OCI-LY3 (cell line): ENCODE measurements around the gene GAS2L1.

Source experiments
- H2AFZ ChIP-seq: fragments of 200-600, 300-600 bp; shearing (Covaris generic); 2 replicates; pipeline ENCODE4 v1.6.0; 2014; ENCODE audit warnings: antibody characterized with exemption, low read depth, low read length
- H3K27ac ChIP-seq: fragments of 200-600, 300-600 bp; sonication (generic); 2 replicates; pipeline ENCODE4 v1.5.1; 2014; ENCODE audit warnings: mild to moderate bottlenecking, low read length, moderate library complexity, mixed read lengths
- H3K27me3 ChIP-seq: fragments of 200-600, 300-600 bp; sonication (generic); 2 replicates; pipeline ENCODE4 v1.6.1; 2014; ENCODE audit warnings: low read depth, low read length, mixed read lengths
- H3K36me3 ChIP-seq: fragments of 200-600, 300-600 bp; sonication (generic); replicated peaks from 2 replicates; pipeline ENCODE3; 2014; ENCODE audit warnings: low read depth, low read length, mixed read lengths
- H3K4me1 ChIP-seq: fragments of 300-600, 200-600 bp; sonication (generic); 2 replicates; pipeline ENCODE4 v1.6.1; 2014; ENCODE audit warnings: low read length, mixed read lengths
- H3K4me2 ChIP-seq: fragments of 200-600, 300-600 bp; sonication (generic); 2 replicates; pipeline ENCODE4 v1.6.1; 2014; ENCODE audit warnings: low read length, mixed read lengths
- H3K4me3 ChIP-seq: fragments of 300-600, 200-600 bp; sonication (generic); 2 replicates; pipeline ENCODE4 v1.5.1; 2014; ENCODE audit warnings: antibody characterized with exemption, mild to moderate bottlenecking, low read length, moderate library complexity
- H3K79me2 ChIP-seq: fragments of 300-600, 200-600 bp; shearing (Covaris generic); 2 replicates; pipeline ENCODE4 v1.6.1; 2014; ENCODE audit warnings: mild to moderate bottlenecking, low read length, mixed read lengths
- H3K9ac ChIP-seq: fragments of 300-600, 200-600 bp; shearing (Covaris generic); 2 replicates; pipeline ENCODE4 v1.6.0; 2014; ENCODE audit warnings: mild to moderate bottlenecking, low read length, moderate library complexity
- H3K9me3 ChIP-seq: fragments of 200-600, 300-600 bp; shearing (Covaris generic); 2 replicates; pipeline ENCODE4 v1.6.1; 2014; ENCODE audit warnings: low read length, mixed read lengths; ENCODE audit not compliant: insufficient read depth
- H4K20me1 ChIP-seq: fragments of 200-600, 300-600 bp; sonication (generic); 2 replicates; pipeline ENCODE4 v1.6.1; 2016; ENCODE audit warnings: low read length, mixed read lengths; ENCODE audit not compliant: insufficient read depth
- EZH2phosphoT487 ChIP-seq: fragments of 200-600 bp; shearing (Covaris generic); IDR thresholded peaks from 2 replicates; pipeline ENCODE4 v1.6.1; 2018; ENCODE audit warnings: antibody characterized with exemption, mixed run types, low read depth
- TF ChIP-seq, protein P1 (sequence below): fragments of 200-600, 300-600 bp; sonication (generic); IDR thresholded peaks from 2 replicates; pipeline ENCODE4 v1.5.1; 2014; ENCODE audit warnings: antibody characterized with exemption, low read length, low read depth

Gene GAS2L1

DNA sequence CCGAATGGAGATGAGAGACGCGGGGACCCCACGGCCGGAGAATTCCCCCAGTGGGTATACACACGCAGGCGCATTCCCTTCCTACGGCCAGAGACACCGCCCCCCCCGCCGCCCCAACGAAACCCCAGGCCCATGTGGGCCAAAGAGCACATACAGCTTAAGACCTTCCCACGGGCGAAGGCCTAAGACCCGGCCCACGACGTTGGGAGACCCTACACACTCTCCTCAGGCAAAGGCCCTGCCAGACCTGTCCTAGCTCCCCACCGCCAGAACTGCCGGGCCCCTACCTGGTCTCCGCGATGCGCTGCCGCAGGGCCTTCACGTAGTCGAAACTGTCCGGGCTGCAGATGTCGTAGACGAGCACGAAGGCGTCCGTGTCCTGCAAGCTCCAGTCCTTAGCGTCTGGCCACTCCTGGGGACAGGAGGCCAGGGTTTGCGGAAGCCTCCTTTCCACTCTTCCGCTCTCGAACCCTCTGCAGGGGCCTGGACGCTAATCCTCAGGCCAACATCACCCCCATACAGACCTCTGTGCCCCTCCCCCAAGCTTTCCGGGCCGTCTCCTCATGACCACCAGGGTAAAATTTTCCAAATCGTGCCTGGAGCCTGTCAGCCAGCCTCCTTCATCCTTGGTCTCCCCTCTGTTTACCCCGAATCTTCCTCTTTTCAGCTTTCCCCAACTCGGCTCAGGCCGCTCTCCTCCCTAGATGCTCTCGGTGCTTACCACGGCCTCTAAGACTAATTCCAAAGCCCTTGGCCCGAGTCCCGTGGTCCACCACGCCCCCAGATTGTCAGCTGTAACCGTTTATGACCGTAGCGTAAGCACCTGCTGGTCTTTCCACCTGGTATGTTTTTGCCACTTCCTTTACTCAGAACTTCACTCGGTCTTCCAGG, 7.4 kb downstream of the GAS2L1 start:
- H3K27me3 ChIP-seq = no peaks in the 10 kb centered on the region
- H2AFZ ChIP-seq = no peak overlapping the region
- H3K27ac ChIP-seq = no peak overlapping the region
- TF ChIP-seq, protein P1, sequence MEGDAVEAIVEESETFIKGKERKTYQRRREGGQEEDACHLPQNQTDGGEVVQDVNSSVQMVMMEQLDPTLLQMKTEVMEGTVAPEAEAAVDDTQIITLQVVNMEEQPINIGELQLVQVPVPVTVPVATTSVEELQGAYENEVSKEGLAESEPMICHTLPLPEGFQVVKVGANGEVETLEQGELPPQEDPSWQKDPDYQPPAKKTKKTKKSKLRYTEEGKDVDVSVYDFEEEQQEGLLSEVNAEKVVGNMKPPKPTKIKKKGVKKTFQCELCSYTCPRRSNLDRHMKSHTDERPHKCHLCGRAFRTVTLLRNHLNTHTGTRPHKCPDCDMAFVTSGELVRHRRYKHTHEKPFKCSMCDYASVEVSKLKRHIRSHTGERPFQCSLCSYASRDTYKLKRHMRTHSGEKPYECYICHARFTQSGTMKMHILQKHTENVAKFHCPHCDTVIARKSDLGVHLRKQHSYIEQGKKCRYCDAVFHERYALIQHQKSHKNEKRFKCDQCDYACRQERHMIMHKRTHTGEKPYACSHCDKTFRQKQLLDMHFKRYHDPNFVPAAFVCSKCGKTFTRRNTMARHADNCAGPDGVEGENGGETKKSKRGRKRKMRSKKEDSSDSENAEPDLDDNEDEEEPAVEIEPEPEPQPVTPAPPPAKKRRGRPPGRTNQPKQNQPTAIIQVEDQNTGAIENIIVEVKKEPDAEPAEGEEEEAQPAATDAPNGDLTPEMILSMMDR = no peak
- no peak for TF ChIP-seq EZH2phosphoT487
- no peaks in the 10 kb centered on the region for H3K9me3 ChIP-seq
- no peak overlapping the region for H3K9ac ChIP-seq
- no peaks in the 10 kb centered on the region for H3K4me1 ChIP-seq
- H3K4me3 ChIP-seq = no peak overlapping the region
- H3K4me2 ChIP-seq = no peak overlapping the region
- no peaks in the 10 kb centered on the region for H4K20me1 ChIP-seq
- H3K79me2 ChIP-seq = no peaks in the 10 kb centered on the region
- no peaks in the 10 kb centered on the region for H3K36me3 ChIP-seq

DNA sequence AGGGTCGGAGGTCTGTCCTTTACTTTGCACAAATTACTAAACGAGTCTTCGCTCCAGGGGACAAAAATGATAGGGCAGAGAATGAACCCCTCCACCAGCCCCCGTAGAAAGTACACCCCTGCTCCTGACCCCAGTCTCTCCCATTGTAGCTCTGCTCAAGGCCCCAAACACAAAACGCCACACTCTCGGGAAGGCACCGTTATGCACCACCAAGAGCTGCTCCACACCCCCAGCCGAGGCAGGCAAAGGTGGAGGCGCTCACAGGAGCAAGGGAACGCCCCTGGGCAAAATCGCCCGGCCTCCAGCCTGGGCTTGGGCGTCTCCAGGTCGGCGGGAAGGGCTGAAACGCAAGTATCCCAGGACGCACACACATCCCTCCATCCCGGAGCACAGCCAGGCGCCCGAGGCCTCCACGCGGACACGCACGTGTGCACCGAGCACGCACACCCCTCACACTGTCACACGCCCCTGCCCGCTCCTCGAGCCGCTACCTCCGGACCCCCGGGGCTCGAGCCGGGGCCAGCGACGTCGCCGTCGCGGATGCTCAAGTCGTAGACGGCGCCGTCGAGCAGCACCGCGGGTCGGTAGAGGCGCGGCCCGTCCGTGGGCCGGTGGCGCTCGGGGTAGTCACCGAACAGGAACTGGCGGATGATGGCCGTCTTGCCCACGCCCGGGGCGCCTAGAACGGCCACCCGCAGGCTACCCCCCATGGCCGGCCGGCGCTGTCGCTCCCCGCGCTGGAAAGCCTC, 8.3 kb downstream of the GAS2L1 start:
- no peaks in the 10 kb centered on the region for H4K20me1 ChIP-seq
- no peak overlapping the region for H3K4me3 ChIP-seq
- no peak for TF ChIP-seq EZH2phosphoT487
- TF ChIP-seq, protein P1 = no peak
- H3K27me3 ChIP-seq = no peaks in the 10 kb centered on the region
- H3K4me1 ChIP-seq = no peaks in the 10 kb centered on the region
- H3K79me2 ChIP-seq = no peaks in the 10 kb centered on the region
- H3K4me2 ChIP-seq = no peak overlapping the region
- H3K9ac ChIP-seq = no peak overlapping the region
- no peaks in the 10 kb centered on the region for H3K36me3 ChIP-seq
- H3K27ac ChIP-seq = no peak overlapping the region
- no peaks in the 10 kb centered on the region for H3K9me3 ChIP-seq
- no peak overlapping the region for H2AFZ ChIP-seq

DNA sequence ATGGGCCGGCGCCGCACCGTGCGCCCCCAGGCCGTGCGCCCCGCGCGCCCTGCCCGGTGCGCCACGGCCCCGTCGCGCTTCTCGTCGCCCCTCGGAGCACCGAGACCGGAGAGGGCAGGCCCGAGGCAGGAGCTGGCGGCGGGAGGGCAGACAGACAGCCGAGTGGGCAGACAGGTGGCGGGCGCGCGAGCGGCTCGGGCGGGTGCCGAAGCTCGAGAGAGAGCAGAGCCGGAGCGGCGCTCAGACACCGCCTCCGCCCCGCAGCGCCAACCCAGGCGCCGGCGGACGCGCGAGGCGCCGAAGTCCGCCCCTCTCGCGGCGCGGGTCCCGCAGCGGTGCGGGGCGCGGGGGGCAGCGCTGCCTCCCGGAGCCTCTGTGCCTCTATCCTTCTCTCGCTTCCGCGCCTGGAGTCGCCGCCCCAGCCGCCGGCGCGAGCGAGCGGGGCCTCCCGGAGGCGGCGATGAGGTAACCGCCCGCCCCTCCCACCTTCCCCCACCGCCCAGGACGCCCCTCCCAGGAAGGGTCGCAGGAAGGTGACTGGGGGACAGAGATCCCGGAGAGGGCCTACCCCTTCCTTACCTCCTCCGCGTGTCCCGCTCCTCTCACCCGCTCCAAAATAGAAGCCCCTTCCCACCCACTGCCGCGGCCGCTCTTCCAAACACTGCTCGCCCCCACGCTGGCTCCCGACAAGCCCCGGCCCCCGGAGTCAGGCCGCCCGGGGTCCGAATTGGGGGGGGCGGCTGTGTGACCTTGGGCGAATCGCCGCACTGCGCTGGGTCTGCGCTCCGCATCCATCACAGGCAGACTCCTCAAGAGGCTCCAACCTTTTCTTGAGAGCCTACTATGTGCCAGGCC, 9.1 kb downstream of the GAS2L1 start, which contains the start of gene RASL10A:
TSS of gene RASL10A (minus strand) at position 412 of the 855 bp plus-strand sequence. CDS start 451 bp downstream, outside the sequence.
- no peak within 1 kb of the TSS for H3K9ac ChIP-seq
- no peak within 1 kb of the TSS for H3K4me3 ChIP-seq
- H3K27ac ChIP-seq = no peak within 1 kb of the TSS
- no peaks in the 10 kb centered on the region for H3K4me1 ChIP-seq
- no peaks in the 10 kb centered on the region for H3K36me3 ChIP-seq
- no peaks in the 10 kb centered on the region for H3K79me2 ChIP-seq
- no peaks in the 10 kb centered on the region for H3K27me3 ChIP-seq
- no peak for TF ChIP-seq EZH2phosphoT487
- TF ChIP-seq, protein P1 = no peak
- no peaks in the 10 kb centered on the region for H3K9me3 ChIP-seq
- no peak within 1 kb of the TSS for H3K4me2 ChIP-seq
- H2AFZ ChIP-seq = no peak within 1 kb of the TSS
- no peaks in the 10 kb centered on the region for H4K20me1 ChIP-seq
